HG02759 (cell line): ENCODE data around the gene FGFR3.

ENCODE experiments used
- ATAC-seq: cut with Tn5 transposase; IDR thresholded peaks from one replicate; pipeline ENCODE4 v1.9.1; 2021; ENCODE audit warnings: mild to moderate bottlenecking, moderate library complexity; ENCODE audit not compliant: unreplicated experiment

The FGFR3 gene

DNA sequence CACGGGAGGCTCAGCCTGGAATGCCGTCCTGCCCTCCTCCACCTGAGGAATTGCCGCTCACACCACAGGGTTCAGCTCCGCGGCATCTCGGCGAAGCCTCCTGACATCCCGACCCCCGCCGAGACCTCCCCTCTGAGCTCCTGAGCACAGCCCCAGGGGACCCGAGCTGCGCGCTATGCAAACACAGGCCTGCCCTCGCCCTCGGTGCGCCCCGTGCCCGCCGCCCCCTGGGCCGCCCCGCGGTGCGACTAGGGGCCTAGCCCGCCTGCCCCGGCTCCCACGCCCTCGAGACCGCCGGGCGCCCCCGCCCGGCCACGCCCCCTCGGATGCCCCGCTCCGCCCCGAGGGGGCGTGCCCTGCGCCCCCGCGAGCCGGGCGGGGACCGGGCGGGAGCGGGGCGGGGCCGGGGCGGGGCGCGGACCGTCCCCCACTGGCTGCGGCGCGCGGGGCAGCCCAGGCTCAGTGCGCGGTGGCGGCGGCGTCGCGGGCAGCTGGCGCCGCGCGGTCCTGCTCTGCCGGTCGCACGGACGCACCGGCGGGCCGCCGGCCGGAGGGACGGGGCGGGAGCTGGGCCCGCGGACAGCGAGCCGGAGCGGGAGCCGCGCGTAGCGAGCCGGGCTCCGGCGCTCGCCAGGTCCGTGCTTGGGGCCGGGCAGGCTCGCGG, at the start of gene FGFR3:
FGFR3 (plus strand) TSS at position 462 of the 664 bp plus-strand sequence. CDS start 642 bp downstream, outside the sequence.
- peak; percentile 73 for ATAC-seq

DNA sequence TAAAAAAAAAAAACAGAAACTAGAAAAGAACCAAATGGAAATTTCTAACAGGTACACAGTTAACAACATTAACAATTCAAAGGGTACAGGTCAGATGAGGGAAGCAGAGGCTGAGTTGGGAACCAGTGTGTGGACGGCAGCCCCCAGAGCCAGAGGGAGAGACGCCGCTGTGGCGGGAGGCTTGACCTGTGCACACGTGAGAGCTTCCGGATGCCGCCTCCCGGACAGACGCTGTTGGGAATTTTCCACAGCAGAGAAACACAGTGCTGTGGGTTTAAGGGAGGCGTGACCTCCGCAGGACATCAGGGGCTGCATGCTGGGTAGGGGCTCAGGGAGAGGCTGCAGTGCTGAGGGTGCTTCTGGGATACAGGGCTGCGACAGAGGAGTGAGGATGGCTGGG, 49.5 kb upstream of the FGFR3 start:
- ATAC-seq, result no peak

DNA sequence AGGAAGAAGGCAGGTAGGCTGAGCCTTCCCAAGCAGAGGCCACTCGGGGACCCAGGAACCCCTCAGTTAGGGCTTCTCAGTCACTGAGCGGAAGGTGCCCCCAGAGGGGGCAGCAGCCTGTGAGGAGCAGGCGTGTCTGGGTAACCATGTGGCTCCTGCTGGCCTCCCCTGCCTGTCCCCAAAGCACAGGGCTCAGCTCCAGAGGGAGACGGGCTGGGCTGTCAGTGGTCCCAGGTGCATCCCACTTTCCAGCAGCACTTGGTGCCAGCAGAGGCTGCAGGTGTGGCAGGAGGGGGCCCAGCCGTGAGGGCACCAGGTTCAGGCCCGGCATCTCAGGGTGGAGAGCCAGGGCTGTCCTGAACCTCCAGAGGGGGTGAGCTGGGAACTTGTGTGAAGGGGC, 49.1 kb upstream of the FGFR3 start:
- ATAC-seq, result no peak

DNA sequence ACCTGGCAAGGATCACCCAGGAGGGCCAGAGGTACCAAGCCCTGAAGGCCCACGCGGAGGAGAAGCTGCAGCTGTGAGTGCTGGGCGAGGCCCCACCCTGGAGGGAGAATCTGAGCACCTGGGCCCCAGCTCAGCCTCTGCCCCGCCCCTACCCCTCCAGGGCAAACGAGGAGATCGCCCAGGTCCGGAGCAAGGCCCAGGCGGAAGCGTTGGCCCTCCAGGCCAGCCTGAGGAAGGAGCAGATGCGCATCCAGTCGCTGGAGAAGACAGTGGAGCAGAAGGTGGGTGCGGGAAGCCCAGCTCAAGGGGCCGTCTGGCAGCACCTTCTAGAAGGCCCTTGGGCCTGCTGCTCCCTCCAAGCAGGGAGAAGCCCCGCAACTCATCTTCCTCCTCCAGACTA, 48.5 kb upstream of the FGFR3 start:
- ATAC-seq, result no peak

DNA sequence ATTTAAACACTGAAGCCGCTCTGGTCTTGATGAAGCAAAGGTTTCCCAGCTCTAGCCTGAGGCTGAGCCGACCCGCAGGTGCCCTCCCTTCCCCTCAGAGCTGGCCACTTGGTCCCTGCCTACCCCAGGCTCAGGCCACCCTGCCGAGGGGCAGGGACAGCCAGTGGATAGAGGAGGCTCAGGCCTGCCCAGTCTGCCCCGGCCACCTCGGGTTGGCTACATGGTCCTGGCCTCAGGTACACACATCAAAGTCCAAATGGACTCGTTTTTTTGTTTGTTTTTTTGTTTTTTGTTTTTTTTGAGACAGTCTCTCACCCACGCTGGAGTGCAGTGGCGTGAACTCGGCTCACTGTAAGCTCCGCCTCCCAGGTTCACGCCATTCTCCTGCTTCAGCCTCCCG, 47.9 kb upstream of the FGFR3 start:
- ATAC-seq, result no peak

DNA sequence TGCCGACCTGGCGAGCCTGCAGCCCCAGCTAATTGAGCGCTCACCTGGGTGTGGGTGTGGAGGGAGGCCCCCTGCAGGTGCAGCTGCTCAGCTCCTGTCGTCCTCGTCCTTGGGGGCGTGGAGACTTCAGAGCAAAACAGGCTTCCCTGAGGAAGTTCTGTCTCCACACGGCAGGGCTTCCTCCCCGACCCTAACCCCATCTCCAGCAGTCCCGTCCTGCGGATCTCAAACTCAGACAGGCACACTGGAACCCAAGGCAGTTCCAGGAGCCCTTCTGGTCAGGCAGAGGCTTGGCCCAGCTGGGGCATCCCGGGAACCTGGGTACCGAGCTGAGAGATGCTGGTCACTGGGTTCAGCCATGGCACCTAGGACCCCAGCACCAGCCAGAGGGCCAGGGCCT, 47.4 kb upstream of the FGFR3 start:
- ATAC-seq, result no peak

DNA sequence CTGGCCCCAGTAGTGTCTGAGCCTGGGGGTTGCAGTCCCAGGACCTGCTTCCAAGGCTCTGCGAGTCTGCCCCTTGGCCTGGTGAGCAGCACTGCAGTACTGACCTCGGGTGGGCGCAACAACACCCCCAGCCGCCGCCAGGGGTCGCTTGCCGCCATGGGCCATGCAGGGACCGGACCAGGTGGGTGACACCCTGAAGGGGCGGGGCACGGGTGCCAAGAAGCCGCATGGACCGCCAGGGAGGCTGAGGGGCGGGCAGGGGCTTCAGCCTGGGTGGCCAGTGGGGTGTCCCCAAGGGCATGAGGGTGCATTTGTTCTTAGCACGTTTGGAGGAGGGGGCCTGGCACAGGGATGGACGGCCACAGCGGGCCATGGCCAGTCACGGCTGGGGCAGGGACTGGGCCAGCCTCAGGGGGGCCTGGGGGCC, 46.8 kb upstream of the FGFR3 start:
- ATAC-seq, result peak; percentile 57

DNA sequence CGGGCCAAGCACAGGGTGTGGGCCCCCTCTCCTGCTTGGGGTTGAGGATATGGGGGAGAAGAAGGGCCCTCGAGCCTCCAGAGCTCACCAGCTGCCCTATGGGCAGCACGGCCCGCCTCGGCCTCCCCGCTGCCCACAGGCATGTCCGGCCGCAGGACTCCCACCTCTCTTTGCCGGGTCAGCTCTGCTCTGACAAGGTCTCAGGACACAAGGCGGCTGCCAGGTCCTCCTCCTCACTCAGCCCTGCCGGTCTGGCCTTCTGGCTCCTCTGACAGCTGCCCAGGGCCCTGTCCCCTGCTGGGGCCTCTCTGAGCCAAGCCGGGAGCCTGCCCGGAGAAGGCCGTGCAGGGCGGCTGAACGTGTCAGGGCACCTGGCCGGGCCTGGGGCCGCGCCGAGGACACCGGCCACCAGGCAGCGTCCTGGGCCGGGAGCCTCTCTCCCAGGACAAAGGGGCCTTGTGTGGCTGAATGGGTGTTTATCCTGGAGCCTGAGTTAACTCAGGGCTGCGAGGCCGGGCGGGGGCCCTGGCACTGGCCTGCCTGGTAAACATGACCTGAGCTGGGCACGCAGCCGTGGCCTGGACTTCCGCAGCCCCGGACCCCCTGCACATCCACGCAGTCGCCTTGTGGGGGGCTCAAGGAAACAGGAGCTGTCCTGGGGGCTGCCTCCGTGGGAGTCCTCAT, 46.0 kb upstream of the FGFR3 start:
- no peak for ATAC-seq

DNA sequence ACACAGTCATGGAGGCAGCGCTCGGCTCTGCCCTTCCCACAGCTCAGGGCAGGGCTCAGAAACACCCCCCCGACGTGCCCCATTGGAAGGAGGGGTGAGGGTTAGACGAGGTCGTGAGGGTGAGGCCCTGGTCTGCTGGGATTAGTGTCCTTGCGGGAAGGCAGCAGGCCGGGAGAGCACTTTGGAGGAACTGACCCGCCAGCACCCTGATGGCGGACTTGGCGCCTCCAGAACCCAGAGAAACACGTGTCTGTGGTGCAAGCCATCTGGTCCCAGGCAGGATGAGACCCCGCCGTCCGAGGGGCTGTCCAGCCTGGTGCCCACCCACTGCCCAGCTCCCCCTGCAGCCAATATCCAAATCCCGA, 45.5 kb upstream of the FGFR3 start:
- no peak for ATAC-seq

DNA sequence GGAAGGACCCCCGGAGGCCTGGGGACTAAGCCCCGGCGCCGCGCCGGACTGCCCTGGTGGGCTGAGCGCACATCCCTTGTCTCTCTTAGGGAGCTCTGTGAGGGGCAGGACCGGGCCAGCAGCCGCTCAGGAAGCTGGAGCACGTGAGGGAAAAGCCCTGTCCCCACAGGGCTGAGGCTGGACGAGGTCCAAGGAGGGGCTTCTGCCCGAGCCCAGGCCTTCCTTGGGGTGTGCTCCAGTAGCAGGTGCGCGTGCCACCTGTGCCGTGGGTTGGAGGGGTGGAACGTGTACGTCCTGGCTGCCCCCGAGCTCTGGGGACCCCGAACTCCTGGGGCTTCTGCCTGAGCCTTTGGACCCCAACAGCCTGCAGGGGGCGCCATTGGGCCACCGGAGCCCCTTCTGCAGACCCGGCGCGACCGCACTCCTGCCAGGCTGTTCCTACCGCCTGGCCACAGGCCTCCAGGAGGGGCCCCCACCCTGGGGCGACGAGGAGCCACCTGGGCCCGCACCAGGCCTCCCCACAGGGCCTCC, 44.6 kb upstream of the FGFR3 start:
- ATAC-seq, result peak; percentile 39

DNA sequence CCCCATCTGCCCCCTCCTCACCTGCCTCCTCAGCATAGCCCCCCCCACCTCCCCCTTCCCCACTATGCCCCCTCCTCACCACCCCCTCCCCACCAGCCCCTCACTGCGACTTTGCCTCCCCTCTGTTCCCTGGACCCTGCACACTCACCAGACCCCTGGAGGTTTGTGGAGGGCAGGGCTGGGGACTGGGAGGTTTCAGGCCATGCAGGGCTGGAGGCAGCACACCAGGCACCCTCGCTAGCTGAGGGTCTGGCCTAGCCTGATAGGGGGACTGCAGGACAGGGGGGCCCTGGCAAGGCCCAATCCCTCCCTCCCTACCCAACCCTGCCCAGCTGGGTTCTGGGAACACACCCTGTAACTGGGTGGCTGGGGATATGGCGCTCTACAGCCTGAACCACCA, 43.7 kb upstream of the FGFR3 start:
- no peak for ATAC-seq

DNA sequence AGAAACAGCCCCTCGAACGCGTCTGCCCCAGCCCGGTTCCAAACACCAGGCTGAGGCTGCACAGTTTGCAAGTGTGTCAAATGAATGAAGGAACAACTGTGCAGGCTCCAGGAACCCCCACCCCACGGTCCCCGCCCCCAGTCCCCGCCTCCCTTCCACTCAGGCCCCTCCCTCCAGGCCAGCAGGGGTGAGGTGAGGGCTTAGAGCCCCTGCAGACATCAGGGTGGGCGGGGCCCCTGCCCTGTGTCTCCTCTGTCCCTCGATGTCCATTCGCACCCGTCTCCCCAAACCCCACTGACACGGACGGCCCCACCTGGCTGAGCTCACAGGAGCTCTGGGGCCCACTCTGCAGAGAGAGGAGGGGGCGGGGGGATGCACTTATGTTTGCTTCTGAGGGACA, 43.3 kb upstream of the FGFR3 start:
- no peak for ATAC-seq

DNA sequence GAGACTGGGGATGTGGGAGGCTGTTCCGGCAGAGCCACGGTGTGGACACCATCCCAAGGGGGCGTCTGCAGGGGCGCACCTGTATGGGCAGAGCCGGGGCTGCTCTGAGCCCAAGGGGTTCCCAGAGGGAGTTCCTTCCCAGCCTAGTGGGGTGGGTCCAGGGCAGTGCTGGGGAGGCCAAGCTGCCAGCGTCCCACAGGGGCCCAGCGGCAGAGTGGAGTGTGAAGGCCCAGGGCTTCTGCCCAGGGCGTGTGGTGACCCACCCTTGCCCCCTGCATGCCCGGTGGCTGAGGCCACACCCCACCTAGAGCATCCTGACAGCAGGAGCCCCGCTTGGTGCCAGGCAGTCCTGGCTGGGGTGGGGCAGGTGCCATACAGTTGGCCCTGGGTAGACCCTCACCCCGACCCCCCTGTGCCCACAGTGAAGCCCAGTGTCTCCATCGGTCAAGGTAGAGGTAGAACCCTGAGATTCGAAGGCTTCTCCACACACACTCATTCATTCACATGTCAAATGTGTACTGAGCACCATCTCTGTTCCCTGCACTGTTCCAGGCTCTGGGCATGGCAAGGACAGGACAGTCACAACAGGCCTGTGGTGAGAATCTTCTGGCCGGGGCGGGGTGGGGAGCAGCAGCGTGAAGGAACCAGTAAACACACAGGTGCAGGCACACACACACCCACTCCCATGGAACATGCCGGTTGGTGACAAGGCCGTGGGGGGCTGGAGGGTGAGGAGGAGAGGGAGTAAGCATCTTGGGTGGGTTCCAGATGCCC, 42.5 kb upstream of the FGFR3 start:
- no peak for ATAC-seq

DNA sequence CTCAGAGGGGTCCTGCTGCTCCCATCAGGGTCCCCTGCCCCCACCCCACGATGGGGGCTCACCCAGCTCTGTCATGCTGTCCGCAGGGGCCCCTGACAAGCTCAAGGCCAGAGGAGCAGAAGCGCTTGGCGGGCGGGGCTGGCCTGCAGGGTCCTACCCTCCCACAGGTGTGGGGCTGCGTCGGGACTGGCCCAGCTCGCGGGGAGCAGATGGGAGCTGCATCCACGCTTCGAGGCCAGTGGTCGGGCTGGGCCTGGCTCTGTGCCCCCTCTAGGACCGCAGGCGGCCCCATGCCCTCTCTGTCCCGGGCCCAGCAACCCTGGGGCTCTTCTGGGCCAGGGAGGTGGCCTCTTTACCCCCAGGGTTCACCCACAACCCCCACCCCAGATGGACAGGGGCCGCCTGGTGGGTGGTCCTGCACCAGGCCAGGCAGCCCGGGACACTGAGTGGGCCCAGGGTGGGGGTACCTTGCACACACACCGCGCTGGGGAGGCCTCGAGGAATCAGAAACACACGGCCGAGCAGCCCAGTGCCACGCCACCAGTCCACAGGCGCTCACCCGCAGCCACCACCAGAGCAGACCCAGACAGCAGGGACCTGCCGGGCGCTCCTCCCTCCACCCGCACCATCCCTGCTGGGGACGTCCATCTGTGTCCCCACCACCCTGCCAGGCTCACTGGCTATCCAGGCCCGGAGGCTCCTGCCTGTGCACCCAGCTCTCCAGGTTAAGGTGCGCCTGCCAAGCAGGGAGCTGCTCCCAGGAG, 41.8 kb upstream of the FGFR3 start:
- ATAC-seq, result no peak

DNA sequence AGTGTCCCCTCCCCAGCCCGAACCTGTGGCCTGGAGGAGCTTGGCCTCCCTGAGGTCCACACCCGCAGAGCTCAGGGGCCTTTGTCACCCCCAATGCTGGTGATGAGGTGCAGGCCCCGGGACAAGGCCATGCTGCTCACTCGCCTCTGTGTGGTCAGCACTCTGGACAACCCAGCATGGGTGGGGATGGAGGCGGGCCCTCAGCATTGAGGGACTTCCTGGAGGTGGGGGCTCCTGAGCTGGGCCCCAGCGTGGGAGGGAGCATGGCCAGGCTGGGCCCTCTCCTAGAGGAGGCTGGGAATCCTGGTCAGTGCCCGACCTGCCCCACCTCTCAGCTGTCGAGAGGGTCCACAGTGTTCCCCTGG, 41.2 kb upstream of the FGFR3 start:
- ATAC-seq, result no peak

DNA sequence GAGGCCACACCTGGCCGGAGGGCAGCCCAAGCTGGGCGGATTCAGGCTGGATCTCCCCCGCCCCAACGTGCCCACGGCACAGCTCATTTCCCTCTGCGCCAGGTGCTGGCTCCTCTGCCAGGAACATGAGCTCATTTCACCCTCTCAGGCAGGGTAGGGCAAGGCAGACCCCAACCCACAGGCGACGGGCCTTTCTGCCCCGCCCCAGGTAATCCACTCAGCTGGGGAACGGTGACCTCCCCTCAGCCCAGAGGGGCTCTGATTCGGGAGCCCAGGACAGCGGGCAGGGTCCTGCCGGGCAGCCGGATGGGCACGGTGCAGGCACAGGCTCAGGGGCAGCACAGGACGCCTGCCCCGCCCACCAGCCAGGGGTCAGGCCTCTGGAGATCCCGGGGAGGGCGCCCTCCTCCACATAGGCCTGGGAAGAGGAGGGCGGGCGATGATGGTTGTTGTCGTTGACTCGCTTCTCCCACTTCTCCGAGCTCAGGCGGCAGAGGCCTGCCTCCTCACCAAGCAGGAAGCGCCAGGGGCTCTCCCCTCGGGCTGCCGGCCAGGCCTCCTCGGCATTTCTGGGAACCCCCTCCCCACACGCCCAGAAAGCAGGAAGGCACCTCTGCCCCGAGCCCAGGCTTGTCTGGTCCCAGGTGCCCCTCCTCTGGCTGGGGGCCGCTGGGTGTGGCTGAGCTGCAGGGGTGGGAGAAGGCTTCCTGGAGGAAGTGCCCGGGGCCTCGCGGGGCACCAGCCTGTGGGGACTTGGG, 40.6 kb upstream of the FGFR3 start:
- no peak for ATAC-seq

DNA sequence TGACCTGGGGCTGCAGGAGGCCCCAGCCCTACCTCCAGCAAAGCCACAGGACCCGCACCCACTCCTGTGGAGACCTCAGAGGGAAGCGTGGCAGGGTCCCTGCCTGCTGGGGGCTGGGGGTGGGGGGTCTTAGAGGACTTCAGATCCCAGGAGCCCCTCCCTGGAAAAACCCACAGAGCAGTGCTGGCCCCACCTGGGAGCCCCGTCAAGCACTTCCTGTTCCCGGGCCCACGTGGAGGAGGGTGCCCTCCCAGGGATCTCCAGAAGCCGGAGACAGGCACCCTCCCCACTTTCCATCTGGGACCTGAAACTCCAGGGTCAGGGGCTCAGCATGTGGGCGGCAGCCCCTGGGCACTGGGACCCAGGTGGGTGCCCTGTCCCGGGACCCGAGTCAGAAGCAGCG, 39.8 kb upstream of the FGFR3 start:
- no peak for ATAC-seq

DNA sequence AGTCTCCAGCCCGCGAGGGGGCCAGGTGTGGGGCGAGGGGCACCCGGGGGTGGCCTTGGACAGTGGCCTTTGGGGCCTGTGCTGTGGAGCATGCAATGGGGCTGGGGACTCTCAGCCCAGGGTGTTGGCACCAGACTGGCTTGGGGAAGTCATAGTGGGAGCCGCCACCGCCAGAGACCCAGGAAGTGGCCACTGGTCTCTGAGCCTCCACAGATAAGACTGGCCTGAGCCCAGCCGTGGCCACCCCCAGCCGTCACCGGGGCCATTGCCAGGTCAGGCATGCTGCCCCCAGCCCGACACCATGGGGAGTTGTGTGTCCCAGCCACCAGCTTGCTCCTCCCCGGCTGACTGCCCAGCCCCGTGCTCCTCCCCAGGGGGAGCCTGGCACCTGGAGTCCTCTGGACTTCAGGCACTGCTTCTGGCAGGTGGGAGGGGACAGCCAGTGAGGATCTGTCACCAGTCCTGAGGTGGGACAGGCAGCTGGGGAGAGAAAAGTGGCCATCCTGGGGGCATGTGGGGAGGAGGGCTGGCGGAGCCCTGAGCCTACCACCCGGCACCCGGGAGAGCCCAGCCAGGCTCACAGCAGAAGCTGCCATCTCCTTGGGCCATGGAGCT, 39.3 kb upstream of the FGFR3 start:
- no peak for ATAC-seq

DNA sequence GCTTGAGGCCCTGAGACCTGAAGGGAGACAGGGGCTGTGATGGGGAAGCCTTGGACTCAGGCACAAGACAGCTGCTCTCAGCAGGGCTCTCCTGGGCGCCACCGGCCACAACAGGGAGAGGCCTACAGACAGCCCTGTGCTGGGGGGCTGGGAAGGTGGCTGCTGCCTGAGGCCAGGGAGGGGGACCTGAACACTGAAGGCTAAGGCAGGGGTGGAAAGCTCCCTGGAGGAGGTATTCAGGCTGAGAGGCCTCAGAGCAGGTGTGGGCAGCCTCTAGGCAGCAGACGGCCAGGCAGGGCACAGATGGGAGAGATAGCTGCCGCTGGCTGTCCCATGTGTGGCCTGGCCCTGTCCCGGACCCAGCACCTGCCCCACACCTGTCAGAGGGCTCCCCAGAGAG, 38.8 kb upstream of the FGFR3 start:
- ATAC-seq, result no peak

DNA sequence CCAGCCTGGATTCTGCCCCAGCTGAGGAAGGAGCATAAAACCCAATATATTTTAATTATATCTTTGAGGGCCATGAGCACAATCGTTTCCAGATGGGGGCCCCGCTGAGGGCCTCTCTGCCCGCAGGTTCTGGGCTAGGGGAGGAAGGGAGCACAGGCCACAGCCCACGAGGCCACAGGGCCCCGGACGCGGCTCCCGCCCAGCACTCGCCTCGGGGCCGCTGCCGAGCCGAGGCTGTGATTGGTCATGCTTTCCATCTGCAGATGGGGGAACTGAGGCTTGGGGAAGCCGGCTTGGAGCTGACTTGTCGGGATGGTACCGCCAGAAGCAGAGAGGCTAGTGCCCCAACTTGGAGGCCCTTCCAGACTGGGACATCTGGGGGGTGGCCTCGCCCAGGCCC, 37.8 kb upstream of the FGFR3 start:
- no peak for ATAC-seq
